ENCODE results near the gene HPGDS. TPM values are rescaled to one million over a fixed set of nuclear protein-coding genes. Genes with fewer than 3 reads are reported as not detected.

HPGDS gene
- total and polyA plus RNA-seq, 2 experiments from 2014 or later, result not detected

- no peak overlapping the region for H3K4me3 ChIP-seq
- no peaks in the 10 kb centered on the region for H3K4me1 Mint-ChIP-seq
- H3K4me2 ChIP-seq, result no peak overlapping the region
- H3K36me3 Mint-ChIP-seq (ENCODE audit: low read depth), result no peaks in the 10 kb centered on the region
- DNase-seq (ENCODE audit: low spot score) (no peak), ATAC-seq (no peak)
- no peaks in the 10 kb centered on the region for H3K36me3 ChIP-seq (ENCODE audit: insufficient read depth)
- H3K4me1 ChIP-seq (ENCODE audit: insufficient read depth), result no peaks in the 10 kb centered on the region
- no peaks in the 10 kb centered on the region for H4K20me1 ChIP-seq (replicated peaks; ENCODE audit: insufficient read depth)
- no peak overlapping the region for H3K27ac ChIP-seq (ENCODE audit: low read depth)
- H3K4me3 Mint-ChIP-seq, result no peak overlapping the region
- no peaks in the 10 kb centered on the region for H3F3A ChIP-seq (replicated peaks; ENCODE audit: low read depth)
- H3K27me3 Mint-ChIP-seq (ENCODE audit: insufficient read depth, low read depth, poor library complexity), result no peaks in the 10 kb centered on the region
- H2AFZ ChIP-seq, result no peak overlapping the region
- H3K27me3 ChIP-seq (ENCODE audit: insufficient read depth), result no peaks in the 10 kb centered on the region
- no peaks in the 10 kb centered on the region for H3K79me2 ChIP-seq (replicated peaks; ENCODE audit: insufficient read depth)
- no peak overlapping the region for H3K27ac Mint-ChIP-seq
- no peaks in the 10 kb centered on the region for H3K9me2 ChIP-seq (ENCODE audit: insufficient read depth)
- TF ChIP-seq CREB1 (CRISPR knock-in tag; IDR thresholded peaks at IDR 0.05; ENCODE audit: low read depth) (no peak), NANOG (IDR thresholded peaks at IDR 0.05; ENCODE audit: borderline replicate concordance) (no peak), STAT1 (IDR thresholded peaks at IDR 0.05; ENCODE audit: unreplicated experiment) (no peak), JUNB (IDR thresholded peaks at IDR 0.05; ENCODE audit: unreplicated experiment) (no peak), ZNF114 (CRISPR knock-in tag; IDR thresholded peaks at IDR 0.05) (no peak), ZNF331 (CRISPR knock-in tag; IDR thresholded peaks at IDR 0.05; ENCODE audit: low read depth) (no peak), EZH2phosphoT487 (IDR thresholded peaks at IDR 0.05; ENCODE audit: unreplicated experiment) (no peak), CTCF (conservative IDR thresholded peaks at IDR 0.05; ENCODE audit: low read depth in 2 of 2) (no peak), ZNF462 (CRISPR knock-in tag; IDR thresholded peaks at IDR 0.05) (no peak), ETS1 (IDR thresholded peaks at IDR 0.05) (no peak), REST (IDR thresholded peaks at IDR 0.05; ENCODE audit: unreplicated experiment) (no peak)
- H3K9me3 Mint-ChIP-seq, result peaks cover 3% of the 10 kb centered on the region; the same call in 1 of the 3 replicates
Observed at GRCh38 chr4:94305466-94306225, 37.0 kb downstream of the HPGDS start.

All from GM23338 (cell line).